Measurements from ENCODE around the gene SPOCK2.
"Not testable (repeated sequence)": the region's sequence is repeated elsewhere in the genome, so short reads cannot be mapped to it uniquely, and the experiment has no call there.

The SPOCK2 gene

DNA sequence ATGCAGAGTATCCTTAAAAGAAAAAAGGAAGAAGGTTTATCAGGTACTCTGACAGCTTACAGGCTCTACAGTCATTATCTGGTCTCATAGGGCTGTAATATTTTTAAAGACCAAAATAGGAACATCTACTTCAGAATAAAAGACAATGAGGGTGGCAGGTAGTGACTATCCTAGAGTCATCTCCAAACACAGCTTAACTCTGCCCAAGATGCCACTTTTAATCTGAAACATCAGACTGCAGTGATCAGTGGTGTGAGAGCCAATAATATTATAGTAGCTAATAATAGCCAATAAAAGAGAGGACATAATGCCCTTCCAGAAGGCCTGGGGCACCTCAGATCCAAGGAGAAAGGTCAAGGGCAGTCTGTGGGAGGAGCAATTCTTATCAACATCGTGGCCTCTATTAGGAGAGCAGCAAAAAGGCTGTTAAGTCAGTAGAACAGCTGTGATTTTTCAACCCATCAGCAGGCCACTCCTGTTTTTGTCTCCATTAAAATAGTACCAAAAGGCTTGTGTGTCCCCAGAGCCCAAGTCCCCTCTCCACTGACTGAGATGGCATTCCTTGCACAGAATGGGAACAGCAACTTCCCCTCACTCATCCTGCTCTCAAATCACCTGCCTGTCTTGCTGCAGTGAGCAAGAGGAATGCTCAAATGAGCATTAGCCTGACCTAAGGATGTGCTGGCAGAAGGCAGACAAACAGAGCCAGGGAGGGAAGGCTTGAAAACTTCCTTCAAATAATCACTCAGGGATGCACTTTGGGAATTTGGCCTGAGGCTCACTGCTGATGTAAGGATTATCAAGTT is 20.7 kb upstream of the SPOCK2 start:
- DNase-seq (ENCODE audit: low read depth in 2 of 2, low spot score in 1 of 2): no peak

DNA sequence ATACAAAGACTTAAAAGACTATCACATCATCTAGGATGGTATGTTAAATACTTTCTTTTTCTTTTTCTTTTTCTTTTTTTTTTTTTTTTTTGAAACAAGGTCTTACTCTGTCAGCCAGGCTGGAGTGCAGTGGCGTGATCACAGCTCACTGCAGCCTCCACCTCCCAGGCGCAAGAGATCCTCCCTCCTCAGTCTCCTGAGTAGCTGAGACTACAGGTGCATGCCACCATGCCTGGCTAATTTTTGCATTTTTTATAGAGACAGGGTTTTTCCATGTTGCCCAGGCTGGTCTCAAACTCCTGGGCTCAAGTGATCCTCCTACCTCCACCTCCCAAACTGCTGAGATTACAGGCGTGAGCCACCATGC is 19.6 kb upstream of the SPOCK2 start:
- not testable (repeated sequence) for DNase-seq (ENCODE audit: low read depth in 2 of 2, low spot score in 1 of 2)

DNA sequence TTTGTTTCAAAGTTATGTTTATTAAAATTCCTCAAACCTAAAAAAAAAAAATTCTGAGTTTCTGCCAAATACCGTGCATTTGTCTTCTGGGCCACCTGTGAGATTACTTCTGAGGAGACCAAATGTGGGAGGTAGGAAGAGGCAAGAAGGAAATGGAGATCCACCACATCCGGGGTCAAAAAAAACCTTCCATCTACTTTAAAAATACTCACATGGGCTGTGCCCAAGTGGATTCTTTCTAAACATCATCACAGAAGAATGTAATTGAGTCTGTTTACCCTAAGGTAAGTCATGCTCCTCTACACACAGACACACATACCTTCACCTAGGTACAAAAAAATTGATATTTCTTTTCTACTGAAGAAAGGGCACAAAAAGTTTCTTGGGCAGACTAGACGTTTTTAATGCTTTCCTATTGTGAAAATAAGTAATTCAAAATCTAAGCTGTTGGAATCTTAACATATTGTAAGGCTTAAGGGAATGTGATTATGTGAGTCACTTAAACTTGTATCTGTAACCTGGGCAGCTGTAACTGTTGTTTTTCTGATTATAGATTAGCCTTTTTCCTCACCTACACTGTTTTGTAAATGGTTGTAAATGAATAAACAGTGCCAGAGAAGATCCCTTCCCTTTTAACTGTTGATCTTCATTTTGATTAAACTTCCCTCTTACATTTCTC is 19.1 kb upstream of the SPOCK2 start:
- DNase-seq (ENCODE audit: low read depth in 2 of 2, low spot score in 1 of 2): no peak

DNA sequence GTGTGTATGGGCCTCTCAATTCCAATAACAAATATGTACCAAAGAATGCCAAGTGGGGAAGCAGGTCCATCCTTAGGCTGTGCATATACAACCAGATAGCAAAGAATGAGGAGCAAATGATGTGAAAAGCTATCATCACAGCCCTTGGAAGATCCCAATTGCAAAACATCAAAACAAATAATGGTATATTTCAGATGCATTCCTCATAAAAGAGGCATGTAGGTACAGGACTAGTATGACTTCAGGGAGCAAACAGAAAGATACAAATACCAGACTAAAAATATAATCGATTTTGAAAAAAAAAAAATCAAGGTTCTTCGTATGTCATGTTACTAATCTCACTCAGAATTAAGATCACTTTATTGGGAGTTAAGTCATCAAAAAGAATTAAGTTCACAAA is 18.5 kb upstream of the SPOCK2 start:
- no peak for DNase-seq (ENCODE audit: low read depth in 2 of 2, low spot score in 1 of 2)

DNA sequence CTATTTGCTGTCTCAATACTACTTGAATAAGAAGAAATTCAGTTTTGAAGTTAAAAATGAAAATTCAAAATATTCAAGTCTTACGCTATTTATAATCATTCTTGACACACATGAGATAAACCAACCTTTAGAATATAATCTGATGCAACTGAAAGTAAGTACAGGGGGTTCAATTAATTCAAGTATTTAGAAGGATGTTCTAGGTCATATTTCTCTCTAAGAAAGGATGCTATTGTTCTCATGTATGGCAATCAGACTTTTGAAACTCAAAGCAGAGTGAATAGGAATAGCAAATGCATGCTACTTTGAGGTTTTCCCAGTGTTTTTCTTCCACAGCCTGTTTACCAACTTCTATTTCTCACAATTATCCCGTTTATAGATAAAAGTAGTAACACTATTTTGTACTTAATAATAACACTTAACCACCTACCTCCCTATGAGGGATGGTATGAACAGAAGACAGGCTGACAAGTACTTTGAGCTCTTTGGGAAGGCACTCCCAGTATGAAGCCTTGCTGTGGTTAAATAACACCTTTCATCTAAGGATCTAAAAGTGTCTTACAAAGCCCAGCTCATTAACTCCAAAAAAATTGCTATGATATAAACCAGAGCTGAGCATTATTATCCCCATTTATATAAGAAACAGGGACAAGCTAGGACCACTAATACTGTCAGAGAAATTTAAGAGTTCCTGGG is 18.0 kb upstream of the SPOCK2 start:
- no peak for DNase-seq (ENCODE audit: low read depth in 2 of 2, low spot score in 1 of 2)

DNA sequence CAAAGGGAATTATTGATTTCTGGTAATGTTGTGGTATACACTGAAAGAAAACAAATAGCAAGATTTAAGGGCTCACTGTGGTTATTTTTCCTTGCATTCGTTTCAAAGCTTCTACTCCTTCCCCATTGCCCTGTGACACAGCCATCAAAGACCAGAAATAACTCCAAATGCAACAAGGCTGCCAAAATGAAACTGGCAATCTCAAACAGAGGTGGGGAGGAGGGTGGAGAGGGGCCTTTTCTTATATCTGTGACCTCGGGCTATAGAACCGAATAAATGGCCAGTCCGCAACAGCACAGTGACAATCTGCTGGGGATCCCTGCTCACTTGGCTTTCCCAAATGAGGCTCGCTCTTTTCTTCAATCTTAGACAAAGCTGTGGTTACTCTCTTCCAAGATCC is 17.4 kb upstream of the SPOCK2 start:
- DNase-seq (ENCODE audit: low read depth in 2 of 2, low spot score in 1 of 2): no peak

DNA sequence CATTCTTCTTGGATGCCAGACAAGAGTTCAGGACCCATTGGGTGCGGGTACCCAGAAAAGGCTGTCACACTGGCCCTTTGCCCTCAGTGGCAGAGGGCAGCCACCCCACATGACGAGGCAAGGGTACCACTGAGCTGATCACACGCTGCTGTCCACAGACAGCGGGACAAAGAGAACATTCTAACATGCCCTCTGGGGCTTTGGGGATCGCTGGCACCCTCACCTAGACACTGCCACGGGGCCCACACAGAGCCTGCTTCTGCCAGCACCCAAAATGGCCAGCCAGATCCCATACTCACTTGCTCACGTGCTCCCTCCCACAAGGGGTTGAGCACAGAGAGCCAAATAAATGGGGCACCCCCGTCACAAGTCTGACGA is 16.7 kb upstream of the SPOCK2 start:
- DNase-seq (ENCODE audit: low read depth in 2 of 2, low spot score in 1 of 2): no peak

DNA sequence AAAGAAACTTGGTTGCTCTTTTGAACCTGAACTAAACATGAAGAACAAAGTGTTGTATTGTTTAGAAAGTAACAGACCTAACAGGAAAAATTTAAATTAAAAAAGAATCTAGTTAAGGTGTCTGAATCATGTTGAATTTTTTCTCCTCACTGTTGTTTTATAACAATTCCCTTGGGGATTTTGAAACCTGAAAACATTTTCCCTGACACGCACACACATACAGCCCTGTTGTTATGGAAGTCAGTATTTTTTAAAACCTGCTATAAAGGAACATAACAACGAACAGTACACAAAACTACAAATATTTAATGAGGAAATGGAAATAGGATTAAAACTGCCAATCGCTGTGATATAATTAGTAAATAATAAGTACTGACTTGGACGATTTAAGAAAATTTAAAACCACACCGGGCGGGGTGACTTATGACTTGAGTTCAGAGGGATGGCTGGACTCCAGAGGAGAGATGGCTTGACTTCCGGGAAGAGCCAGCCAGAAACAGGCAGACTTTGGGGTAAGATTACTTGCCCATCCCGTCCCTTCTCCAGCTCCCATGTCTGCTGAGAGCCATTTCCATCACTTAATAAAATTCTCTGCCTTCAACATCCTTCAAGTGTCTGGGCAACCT is 16.2 kb upstream of the SPOCK2 start:
- DNase-seq (ENCODE audit: low read depth in 2 of 2, low spot score in 1 of 2): no peak

DNA sequence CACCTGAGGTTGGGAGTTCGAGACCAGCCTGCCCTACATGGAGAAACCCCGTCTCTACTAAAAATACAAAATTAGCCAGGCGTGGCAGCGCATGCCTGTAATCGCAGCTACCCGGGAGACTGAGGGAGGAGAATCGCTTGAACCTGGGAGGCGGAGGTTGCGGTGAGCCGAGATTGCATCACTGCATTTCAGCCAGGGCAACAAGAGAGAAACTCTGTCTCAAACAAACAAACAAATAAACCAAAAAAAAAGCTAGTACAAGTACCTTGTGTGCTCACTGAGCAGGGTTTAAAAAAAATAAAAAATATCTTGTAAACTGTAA is 11.2 kb upstream of the SPOCK2 start:
- DNase-seq (ENCODE audit: low read depth in 2 of 2, low spot score in 1 of 2): no peak

DNA sequence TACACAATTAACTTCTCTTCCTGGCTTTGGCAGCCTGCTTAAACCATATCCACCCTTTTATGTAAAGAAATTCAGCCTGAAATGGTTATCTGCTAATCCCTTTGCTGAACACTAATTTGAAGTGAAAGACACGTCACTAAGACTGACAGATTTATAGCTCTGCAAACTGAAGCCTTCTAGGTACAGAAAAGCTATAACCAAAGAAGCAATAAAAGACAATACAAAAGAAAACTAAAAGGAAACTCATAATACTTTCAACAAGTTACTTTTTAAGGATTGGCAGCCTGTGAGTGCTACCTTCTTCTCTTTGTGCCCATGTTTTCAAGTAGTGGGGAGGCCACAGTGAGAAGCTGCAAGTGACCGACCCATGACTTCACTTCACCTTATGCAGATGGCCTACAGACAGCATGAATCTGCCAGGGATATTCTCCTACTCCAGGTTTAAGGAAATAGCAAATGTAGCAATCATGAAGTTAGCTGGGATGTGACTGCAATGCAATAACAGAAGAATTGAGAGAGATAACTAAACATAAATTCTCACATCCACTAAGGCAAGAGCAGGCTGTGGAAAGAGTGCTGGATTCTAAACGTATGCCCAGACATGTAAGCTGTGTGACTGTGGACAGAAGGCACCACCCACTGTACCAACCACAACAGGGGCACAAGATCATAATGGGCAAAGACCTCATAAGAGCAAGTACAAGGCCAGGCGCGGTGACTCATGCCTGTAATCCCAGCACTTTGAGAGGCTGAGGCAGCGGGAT is 10.7 kb upstream of the SPOCK2 start:
- no peak for DNase-seq (ENCODE audit: low read depth in 2 of 2, low spot score in 1 of 2)

DNA sequence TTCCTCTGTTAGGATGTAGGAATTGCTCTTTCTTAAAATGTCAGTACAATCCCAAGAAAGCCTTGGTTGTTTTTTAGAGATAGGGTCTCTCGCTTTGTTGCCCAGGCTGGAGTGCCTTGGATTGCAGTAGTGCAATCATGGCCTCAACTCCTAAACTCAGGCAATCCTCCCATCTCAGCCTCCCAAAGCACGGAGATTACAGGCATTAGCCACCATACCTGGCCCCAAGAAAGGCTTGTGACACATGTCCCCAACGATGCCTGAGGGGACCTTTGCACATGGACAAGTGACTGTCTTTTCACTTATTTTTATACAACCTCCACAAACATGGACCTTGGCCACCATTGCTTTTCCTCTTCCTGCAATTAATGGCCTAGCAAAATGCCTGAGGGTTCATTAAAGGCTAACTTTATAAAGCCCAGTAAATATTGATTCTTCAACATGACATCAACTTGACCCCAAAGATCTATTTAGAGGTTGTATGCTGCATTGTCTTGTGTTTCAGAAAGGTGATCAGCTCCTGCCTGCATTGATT is 10.0 kb upstream of the SPOCK2 start:
- no peak for DNase-seq (ENCODE audit: low read depth in 2 of 2, low spot score in 1 of 2)

DNA sequence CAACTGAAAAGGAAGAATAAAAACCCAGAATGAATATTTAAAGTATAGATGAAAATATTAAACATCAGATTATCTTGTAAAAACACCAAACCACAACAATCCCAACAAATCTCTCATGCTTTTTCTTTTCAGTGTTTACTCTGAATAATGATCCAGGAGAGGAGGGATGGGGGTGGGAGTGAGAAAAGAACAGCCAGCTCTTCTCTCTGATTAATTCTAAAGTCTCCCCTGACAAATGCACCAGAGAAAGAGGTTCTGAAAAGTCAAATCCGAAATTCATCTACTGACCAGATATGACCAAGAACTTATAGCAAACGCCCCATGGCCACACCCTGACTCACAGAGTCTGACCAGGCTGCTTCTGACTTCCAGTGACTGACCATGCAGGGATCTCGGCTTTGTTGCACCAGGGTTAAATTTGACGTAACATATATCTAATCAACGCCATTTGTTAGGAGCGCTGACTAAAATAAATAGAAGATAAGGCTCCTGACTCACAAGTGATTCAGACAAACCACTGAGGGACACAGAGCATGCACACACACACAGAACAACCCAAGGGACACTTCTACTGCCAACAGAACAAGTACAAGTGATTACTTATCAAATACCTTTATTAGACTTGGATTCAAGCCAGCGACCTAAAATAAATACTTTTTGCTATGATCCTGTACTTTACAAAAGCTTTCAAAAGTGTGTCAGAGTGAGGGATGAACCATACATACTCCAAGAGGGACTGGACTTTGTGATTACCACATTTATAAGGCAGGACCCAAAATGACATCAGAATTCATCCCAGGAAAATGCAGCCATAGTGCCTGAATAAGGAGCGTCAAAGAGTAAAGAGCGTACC is 9.3 kb upstream of the SPOCK2 start:
- DNase-seq (ENCODE audit: low read depth in 2 of 2, low spot score in 1 of 2): no peak

DNA sequence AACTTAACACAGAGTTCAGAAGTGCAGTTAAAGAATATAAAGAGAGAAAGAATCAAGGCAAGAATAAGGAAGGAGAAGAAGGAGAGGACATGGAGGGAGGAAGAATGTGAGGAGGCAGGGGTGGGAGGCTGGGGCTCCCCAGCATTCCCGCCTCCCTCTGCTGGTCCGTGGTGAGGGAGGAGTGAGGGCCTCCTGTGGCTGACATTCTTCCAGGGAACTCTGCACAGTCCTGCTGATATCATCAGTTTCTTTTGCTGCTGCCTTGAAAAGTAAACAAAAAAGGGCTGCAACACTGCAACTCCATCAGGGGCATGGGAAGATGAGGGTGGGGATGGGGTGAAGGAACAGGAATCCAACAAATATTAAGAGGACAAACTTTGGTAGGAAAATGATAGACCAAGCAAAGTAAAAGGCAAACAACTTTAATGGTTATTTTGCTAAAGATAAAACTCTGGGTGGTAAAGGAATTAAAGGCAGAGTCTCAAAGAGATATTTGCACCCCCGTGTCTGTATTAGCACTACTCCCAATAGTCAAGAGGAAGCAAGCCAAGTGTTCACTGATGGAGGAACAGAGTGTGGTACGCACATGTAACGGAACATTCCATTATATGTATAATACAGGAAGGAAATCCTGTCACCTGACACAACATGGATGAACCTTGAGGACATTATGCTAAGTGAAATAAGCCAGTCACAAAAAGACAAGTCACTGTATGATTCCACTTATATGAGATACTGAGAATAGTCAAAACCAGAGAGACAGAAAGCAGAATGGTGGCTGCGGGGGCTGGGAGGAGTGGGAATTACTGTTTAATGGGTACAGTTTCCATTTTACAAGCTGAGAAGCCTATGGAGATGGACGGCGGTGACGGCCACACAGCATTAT is 8.0 kb upstream of the SPOCK2 start:
- DNase-seq (ENCODE audit: low read depth in 2 of 2, low spot score in 1 of 2): no peak

DNA sequence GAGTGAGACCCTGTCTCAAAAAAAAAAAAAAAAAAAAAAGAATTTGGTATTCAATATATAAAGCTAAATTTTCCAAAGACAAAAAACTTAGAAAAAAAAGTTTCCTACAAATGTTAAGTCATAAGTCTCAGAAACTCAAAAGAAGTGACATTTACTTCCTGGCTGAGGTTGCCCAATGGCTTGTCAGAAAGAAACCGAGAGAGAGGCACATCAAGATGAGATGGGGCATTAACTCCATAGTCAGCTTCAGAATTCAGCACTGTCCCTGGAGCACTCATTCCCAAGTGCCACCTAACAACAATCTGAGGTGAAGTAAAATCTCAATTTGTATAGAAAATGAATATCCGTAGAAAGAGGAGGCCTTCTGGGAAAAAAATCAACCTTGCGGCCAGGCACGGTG is 6.8 kb upstream of the SPOCK2 start:
- DNase-seq (ENCODE audit: low read depth in 2 of 2, low spot score in 1 of 2): no peak

DNA sequence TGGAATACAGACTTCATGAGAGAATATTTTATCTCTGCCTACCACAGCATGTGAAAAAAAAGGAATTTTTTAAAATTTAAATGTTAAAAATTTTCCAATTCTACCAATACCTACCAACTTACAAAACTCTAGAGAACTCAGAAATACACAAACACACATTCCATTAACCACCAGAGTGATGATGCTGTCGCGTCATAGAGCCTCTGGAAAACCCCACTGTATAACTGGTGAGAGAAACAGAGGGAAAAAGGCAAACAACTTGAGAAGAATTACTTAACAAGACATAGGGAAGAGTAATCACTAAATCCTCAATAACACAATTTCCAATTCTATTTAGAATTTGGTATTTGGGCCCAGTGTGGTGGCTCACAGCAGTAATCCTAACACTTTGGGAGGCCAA is 6.2 kb upstream of the SPOCK2 start:
- DNase-seq (ENCODE audit: low read depth in 2 of 2, low spot score in 1 of 2): no peak

DNA sequence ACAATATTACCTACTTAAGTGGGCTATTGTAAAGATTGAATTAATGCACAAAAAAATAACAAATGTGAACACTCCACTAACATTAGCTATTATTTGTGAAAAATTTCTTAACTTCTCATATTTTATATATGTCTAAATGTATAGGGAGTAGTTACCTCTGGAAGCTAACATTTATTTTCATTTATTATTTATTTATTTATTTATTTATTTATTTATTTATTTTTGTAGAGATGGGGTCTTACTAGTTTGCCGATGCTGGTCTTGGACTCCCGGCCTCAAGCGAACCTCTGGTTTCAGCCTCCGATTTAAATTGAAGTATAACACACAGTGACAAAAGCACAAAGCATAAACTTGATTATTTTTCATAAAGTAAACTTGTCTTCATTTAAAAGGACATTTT is 5.1 kb upstream of the SPOCK2 start:
- no peak for DNase-seq (ENCODE audit: low read depth in 2 of 2, low spot score in 1 of 2)

DNA sequence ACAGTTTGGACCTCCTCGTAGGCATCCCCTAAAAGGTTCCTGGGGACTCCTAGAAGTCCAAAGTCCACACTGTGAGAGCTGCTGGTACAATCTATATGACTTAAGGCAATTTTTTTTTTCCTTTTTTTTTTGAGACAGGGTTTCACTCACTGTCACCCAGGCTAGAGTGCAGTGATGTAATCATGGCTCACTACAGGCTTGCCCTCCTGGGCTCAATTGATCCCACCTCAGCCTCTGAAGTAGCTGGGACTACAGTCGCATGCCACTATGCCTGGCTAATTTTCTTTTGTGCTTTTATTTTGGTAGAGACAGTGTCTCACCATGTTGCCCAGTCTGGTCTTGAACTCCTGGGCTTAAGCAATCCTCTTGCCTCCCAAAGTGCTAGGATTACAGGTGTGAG is 4.6 kb upstream of the SPOCK2 start:
- no peak for DNase-seq (ENCODE audit: low read depth in 2 of 2, low spot score in 1 of 2)

DNA sequence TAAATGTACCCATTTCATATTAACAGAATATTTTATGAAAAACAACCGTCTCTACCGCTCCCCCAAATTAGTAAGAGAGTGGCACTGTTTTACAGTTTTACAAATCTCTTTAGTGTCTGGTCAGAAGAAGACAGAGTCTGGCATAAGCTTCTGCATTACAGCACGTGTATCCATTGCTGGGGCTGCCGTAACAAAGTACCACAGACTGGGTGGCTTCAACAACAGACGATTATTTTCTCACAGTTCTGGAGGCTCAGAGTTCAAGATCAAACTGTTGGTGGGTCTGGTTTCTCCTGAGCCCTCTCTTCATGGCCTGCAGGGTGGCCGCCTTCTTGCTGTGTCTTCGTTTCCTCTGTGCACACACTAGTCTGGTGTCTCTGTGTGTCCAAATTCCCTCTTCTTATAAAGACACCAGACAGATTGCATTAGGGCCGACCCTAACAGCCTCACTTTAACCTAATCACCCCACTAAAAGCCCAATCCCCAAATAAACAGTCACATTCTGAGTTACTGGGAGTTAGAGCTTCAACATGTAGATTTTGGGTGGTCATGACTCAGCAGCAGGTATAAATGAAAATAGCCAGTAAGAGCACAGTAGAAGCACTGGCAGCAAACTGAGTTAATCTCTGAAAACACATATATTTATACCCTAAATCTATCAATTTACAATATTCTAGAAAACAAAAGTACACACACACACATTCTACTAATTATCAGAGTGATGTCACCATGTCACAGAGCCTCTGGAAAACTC is 4.0 kb upstream of the SPOCK2 start:
- DNase-seq (ENCODE audit: low read depth in 2 of 2, low spot score in 1 of 2): no peak
